H9 (cell line): ENCODE data around the gene DCAF5. TPM values are rescaled to one million over a fixed set of nuclear protein-coding genes. Genes with fewer than 3 reads are reported as not detected.

Experiments
- DNase-seq: peaks from one replicate; pipeline ENCODE4 v3.0.0-alpha.2; 2017
- H2AFZ ChIP-seq: one replicate; pipeline ENCODE4 v1.6.1; 2013; ENCODE audit warnings: mild to moderate bottlenecking, low read length, control low read depth, moderate library complexity
- H2AK5ac ChIP-seq: 2 replicates; pipeline ENCODE4 v1.6.1; 2013; ENCODE audit warnings: low read length, control low read depth, mixed read lengths; ENCODE audit not compliant: insufficient read length
- H2BK120ac ChIP-seq: one replicate; pipeline ENCODE4 v1.6.1; 2013; ENCODE audit warnings: low read depth, mild to moderate bottlenecking, low read length, control low read depth, inconsistent platforms; ENCODE audit not compliant: poor library complexity, severe bottlenecking
- H2BK12ac ChIP-seq: 2 replicates; pipeline ENCODE4 v1.6.1; 2013; ENCODE audit warnings: low read length, control low read depth, mixed read lengths, low read depth; ENCODE audit not compliant: insufficient read length
- H2BK15ac ChIP-seq: 2 replicates; pipeline ENCODE4 v1.6.1; 2013; ENCODE audit warnings: low read depth, low read length, control low read depth
- H2BK20ac ChIP-seq: one replicate; pipeline ENCODE4 v1.6.1; 2013; ENCODE audit warnings: low read depth, mild to moderate bottlenecking, low read length, control low read depth, inconsistent platforms; ENCODE audit not compliant: poor library complexity, severe bottlenecking
- H2BK5ac ChIP-seq: 2 replicates; pipeline ENCODE4 v1.6.1; 2013; ENCODE audit warnings: low read length, control low read depth, mixed read lengths; ENCODE audit not compliant: insufficient read length
- H3K14ac ChIP-seq: 2 replicates; pipeline ENCODE4 v1.6.1; 2013; ENCODE audit warnings: low read length, control low read depth; ENCODE audit not compliant: insufficient read depth
- H3K18ac ChIP-seq: 2 replicates; pipeline ENCODE4 v1.6.1; 2013; ENCODE audit warnings: low read depth, mild to moderate bottlenecking, mixed read lengths, low read length, control low read depth; ENCODE audit not compliant: insufficient read length
- H3K23ac ChIP-seq: 2 replicates; pipeline ENCODE4 v1.6.1; 2013; ENCODE audit warnings: low read length, control low read depth, mixed read lengths, low read depth; ENCODE audit not compliant: insufficient read length
- H3K23me2 ChIP-seq: 2 replicates; pipeline ENCODE4 v1.6.1; 2013; ENCODE audit warnings: low read depth, mild to moderate bottlenecking, mixed read lengths, low read length, control low read depth; ENCODE audit not compliant: insufficient read length, poor library complexity, severe bottlenecking
- H3K27ac ChIP-seq: 2 replicates; pipeline ENCODE4 v1.5.1; 2013; ENCODE audit warnings: low read length, control low read depth, mixed read lengths, low read depth; ENCODE audit not compliant: insufficient read length
- H3K27me3 ChIP-seq: 2 replicates; pipeline ENCODE4 v1.6.1; 2013; ENCODE audit warnings: low read length, control low read depth, inconsistent platforms; ENCODE audit not compliant: insufficient read depth
- H3K4ac ChIP-seq: 2 replicates; pipeline ENCODE4 v1.6.1; 2013; ENCODE audit warnings: low read depth, mild to moderate bottlenecking, control low read depth, inconsistent platforms, low read length, moderate library complexity
- H3K4me1 ChIP-seq: 2 replicates; pipeline ENCODE4 v1.6.1; 2013; ENCODE audit warnings: low read length, control low read depth, inconsistent platforms; ENCODE audit not compliant: insufficient read depth
- H3K4me2 ChIP-seq: 2 replicates; pipeline ENCODE4 v1.6.1; 2013; ENCODE audit warnings: low read length, control low read depth, mixed read lengths; ENCODE audit not compliant: insufficient read length, insufficient read depth
- H3K56ac ChIP-seq: 2 replicates; pipeline ENCODE4 v1.6.1; 2013; ENCODE audit warnings: low read depth, mild to moderate bottlenecking, mixed read lengths, low read length, control low read depth; ENCODE audit not compliant: insufficient read length
- H3K79me1 ChIP-seq: 2 replicates; pipeline ENCODE4 v1.6.1; 2013; ENCODE audit warnings: low read depth, mild to moderate bottlenecking, moderate library complexity, low read length, control low read depth, inconsistent platforms; ENCODE audit not compliant: insufficient read depth, poor library complexity, severe bottlenecking
- H3K79me2 ChIP-seq: 2 replicates; pipeline ENCODE4 v1.6.1; 2013; ENCODE audit warnings: low read length, control low read depth, inconsistent platforms; ENCODE audit not compliant: insufficient read depth
- H3K9ac ChIP-seq: 2 replicates; pipeline ENCODE4 v1.6.1; 2013; ENCODE audit warnings: low read length, control low read depth, mixed read lengths; ENCODE audit not compliant: insufficient read length; ENCODE audit errors: extremely low read depth
- H3K9me3 ChIP-seq: one replicate; pipeline ENCODE4 v1.6.1; 2013; ENCODE audit warnings: low read depth, low read length, inconsistent platforms; ENCODE audit not compliant: control insufficient read depth
- H3T11ph ChIP-seq: one replicate; pipeline ENCODE4 v1.6.1; 2013; ENCODE audit warnings: mild to moderate bottlenecking, low read length, control low read depth, inconsistent platforms
- H4K20me1 ChIP-seq: one replicate; pipeline ENCODE4 v1.6.1; 2013; ENCODE audit not compliant: control insufficient read depth, insufficient read length, insufficient read depth
- H4K5ac ChIP-seq: 2 replicates; pipeline ENCODE4 v1.6.1; 2013; ENCODE audit warnings: low read depth, mild to moderate bottlenecking, mixed read lengths, low read length, control low read depth; ENCODE audit not compliant: insufficient read length
- H4K8ac ChIP-seq: replicated peaks from 2 replicates; pipeline ENCODE4 v1.6.1; 2013; ENCODE audit warnings: low read length, control low read depth, mixed read lengths, low read depth; ENCODE audit not compliant: insufficient read length
- H4K91ac ChIP-seq: 2 replicates; pipeline ENCODE4 v1.6.1; 2013; ENCODE audit warnings: low read depth, mild to moderate bottlenecking, moderate library complexity, mixed read lengths, low read length, control low read depth; ENCODE audit not compliant: insufficient read length
- H3K27ac Mint-ChIP-seq, 3 experiments: 2 replicates in 2 of 3; 3 replicates in 1 of 3; pipeline ENCODE4 v1.8.0; 2020 to 2021; ENCODE audit warnings: mixed read lengths in 3 of 3, mild to moderate bottlenecking in 1 of 3, moderate library complexity in 1 of 3
- H3K27me3 Mint-ChIP-seq: 2 replicates; pipeline ENCODE4 v1.8.0; 2021; ENCODE audit warnings: low read depth, mild to moderate bottlenecking, moderate library complexity, mixed read lengths
- H3K36me3 Mint-ChIP-seq, 3 experiments: 2 replicates in 2 of 3; 3 replicates in 1 of 3; pipeline ENCODE4 v1.8.0; 2020 to 2021; ENCODE audit warnings: low read depth in 3 of 3, mixed read lengths in 3 of 3; ENCODE audit not compliant: insufficient read depth in 1 of 3
- H3K4me1 Mint-ChIP-seq, 2 experiments: 2 replicates each; pipeline ENCODE4 v1.8.0; 2020; ENCODE audit warnings: mixed read lengths in 2 of 2
- H3K4me3 Mint-ChIP-seq, 2 experiments: 2 replicates in 1 of 2; 3 replicates in 1 of 2; pipeline ENCODE4 v1.8.0; 2020 to 2021; ENCODE audit warnings: mild to moderate bottlenecking in 2 of 2, mixed read lengths in 2 of 2, moderate library complexity in 1 of 2
- H3K9me3 Mint-ChIP-seq, 2 experiments: 2 replicates in 1 of 2; 3 replicates in 1 of 2; pipeline ENCODE4 v1.8.0; 2020; ENCODE audit warnings: mild to moderate bottlenecking in 2 of 2, mixed read lengths in 2 of 2, moderate library complexity in 1 of 2
- CTCF ChIP-seq: fragments of 200-600 bp; sonication (generic); conservative IDR thresholded peaks from 3 replicates; pipeline ENCODE4 v1.8.0; 2021; ENCODE audit warnings: antibody characterized with exemption, mild to moderate bottlenecking
- WGBS: extraction: QIAGEN DNeasy Blood & Tissue Kit; methylation state at CpG from one replicate; pipeline ENCODE4 v1.1.7; 2013; ENCODE audit warnings: missing lambda C conversion rate, low lambda C conversion rate, mixed read lengths; ENCODE audit not compliant: insufficient read length; ENCODE audit errors: extremely low coverage; 5-methylcytosine and 5-hydroxymethylcytosine counted together
- total RNA-seq: library from RNA; stranded (reverse); gene quantifications from 2 replicates; pipeline ENCODE4 v1.2.1, GENCODE V29; 2021

DCAF5 gene
- total RNA-seq, 1 experiment from 2014 or later, result 31.4 TPM

DNA sequence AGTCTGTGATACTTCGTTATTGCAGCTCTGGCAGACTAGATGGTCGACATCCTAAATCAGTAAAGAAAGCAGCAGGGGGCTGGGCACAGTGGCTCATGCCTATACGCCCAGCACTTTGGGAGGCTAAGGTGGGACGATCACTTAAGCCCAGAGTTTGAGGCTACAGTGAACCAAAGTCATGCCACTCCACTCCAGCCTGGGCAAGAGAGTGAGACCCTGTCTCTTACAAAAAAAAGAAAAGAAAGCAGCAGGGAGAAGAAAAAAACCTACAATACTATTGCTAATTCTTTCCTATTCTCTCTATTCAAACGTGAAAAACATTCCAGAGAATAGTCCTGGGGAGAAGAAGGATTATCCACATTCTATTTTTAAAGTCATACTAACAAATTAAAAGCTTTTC, 79.5 kb downstream of the DCAF5 start:
- WGBS, result no CpG with 5 or more reads among the region's 5 CpGs
- H4K5ac ChIP-seq, result no peak overlapping the region
- H3K9me3 Mint-ChIP-seq, result no peaks in the 10 kb centered on the region

More for the DNA sequence above, 79.5 kb downstream of the DCAF5 start:
- Mint-ChIP-seq H3K4me3 (no peak overlapping the region), H3K4me1 (peaks cover 23 to 27% of the 10 kb centered on the region in 2 experiments), H3K27me3 (no peaks in the 10 kb centered on the region), H3K27ac (peak overlapping the region in 1 of 3 experiments; percentile 75; a peak in 1 of 7 replicates), H3K36me3 (peaks cover 11 to 37% (median 25%) of the 10 kb centered on the region in 3 experiments; a peak in 6 of 7 replicates)
- Histone ChIP-seq H3K23me2 (no peaks in the 10 kb centered on the region), H2BK120ac (no peak overlapping the region), H3K56ac (no peak overlapping the region), H3K9me3 (no peaks in the 10 kb centered on the region), H3K9ac (no peak overlapping the region), H2BK15ac (no peak overlapping the region), H2AK5ac (no peak overlapping the region), H4K20me1 (no peaks in the 10 kb centered on the region), H4K91ac (no peak overlapping the region), H4K8ac (no peak overlapping the region), H3K4me2 (no peak overlapping the region), H2AFZ (no peak overlapping the region), H3K18ac (no peak overlapping the region), H2BK12ac (no peak overlapping the region), H3K4me1 (no peaks in the 10 kb centered on the region; the same call in 1 of the 2 replicates), H3K79me2 (no peaks in the 10 kb centered on the region), H3K79me1 (no peaks in the 10 kb centered on the region), H3K4ac (no peak overlapping the region), H3K23ac (no peak overlapping the region), H3K27me3 (no peaks in the 10 kb centered on the region), H3K14ac (no peak overlapping the region), H2BK20ac (no peak overlapping the region), H3K27ac (no peak overlapping the region), H3T11ph (no peak overlapping the region), H2BK5ac (no peak overlapping the region)
- TF ChIP-seq CTCF, result no peak
- no peak for DNase-seq
